NCI-H128 (cell line): ENCODE measurements around the gene RNF175.
"Not testable (repeated sequence)": the region's sequence is repeated elsewhere in the genome, so short reads cannot be mapped to it uniquely, and the experiment has no call there.

Experiments used
- DNase-seq: peaks from one replicate; lab custom pipeline; 2025; ENCODE audit not compliant: unreplicated experiment; lab: John Stamatoyannopoulos, UW

Gene RNF175

GRCh38 chr4:153684182-153684970 lies 75.4 kb downstream of the RNF175 start, which contains the start of gene TLR2:
Gene TLR2 (plus strand): TSS chr4:153684280. CDS start chr4:153702908, 18,628 bp downstream.
- no peak for DNase-seq

GRCh38 chr4:153683763-153684181 lies 76.1 kb downstream of the RNF175 start:
- no peak for DNase-seq

- DNase-seq, result no peak
Observed at GRCh38 chr4:153679486-153679885, 80.3 kb downstream of the RNF175 start.

- DNase-seq, result no peak
Observed at GRCh38 chr4:153676984-153677383, 82.8 kb downstream of the RNF175 start.

GRCh38 chr4:153676486-153676885 lies 83.3 kb downstream of the RNF175 start:
- no peak for DNase-seq

DNA sequence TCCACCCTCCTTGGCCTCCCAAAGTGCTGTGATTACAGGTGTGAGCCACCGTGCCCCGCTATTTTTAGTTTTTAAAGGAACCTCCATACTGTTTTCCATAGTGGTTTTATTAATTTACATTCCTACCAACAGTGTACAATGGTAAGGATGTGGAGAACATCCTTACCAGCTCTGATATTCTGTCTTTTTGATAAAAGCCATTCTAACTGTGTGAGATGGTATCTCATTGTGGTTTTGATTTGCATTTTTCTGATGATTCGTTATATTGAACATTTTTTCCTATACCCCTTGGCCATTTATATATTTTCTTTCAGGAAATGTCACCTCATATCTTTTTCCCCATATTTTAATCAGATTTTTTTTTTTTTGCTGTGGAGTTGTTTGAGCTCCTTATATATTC lies 90.0 kb downstream of the RNF175 start:
- DNase-seq, result no peak

DNA sequence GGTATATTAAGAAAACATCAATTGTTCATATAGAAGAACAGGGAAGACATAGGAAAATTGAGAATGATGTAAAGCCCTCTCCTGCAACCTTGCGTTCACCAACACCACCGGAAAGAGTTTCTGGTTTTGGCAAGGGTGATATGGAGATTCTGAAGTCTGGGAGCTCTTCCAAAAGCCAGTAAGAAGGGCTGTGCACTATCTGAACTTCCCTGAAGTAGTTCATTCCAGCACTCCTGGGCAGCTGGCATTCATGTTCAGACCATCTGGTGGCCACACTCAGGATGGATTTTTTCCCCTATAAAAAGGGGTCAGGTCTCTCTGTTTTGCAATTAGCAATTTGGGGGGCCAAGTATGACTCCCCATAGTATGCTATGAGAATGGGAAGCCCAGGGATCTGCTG lies 91.2 kb downstream of the RNF175 start:
- DNase-seq, result no peak

GRCh38 chr4:153666505-153666904 lies 93.3 kb downstream of the RNF175 start:
- not testable (repeated sequence) for DNase-seq

DNA sequence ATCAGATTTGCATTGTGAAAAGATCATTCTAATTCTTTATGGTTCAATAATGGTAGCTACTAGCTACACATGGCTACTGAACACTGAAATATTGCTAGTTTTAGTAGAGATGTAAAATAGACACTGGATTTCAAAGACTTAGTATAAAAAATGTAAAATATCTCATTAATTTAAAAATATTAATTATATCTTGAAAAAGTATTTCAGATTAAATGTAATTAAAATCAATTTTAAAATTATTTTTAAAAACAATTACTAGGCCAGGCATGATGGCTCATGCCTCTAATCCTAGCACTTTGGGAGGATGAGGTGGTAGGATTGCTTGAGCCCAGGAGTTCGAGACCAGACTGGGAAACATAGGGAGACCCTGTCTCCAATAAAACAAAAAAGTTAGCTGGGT lies 96.2 kb downstream of the RNF175 start:
- no peak for DNase-seq

DNA sequence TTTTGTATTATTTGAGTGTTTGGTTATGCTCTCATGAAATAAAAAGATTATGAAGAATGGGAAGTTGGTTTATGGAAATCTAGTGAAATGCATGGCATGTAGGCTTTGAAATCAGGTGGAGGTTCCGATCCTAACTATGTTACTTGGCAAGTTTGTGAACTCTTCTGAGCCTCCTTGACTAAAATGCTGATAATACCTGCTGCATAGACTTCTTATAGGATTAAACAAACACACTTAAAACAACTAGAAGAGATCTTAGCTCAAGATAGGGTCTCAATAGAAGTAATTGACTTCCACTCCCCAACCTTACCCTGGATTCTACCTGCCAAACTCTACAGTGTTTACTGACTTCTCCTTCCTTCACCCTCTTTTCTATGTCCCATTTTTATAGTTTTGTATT lies 97.9 kb downstream of the RNF175 start:
- DNase-seq, result no peak

DNA sequence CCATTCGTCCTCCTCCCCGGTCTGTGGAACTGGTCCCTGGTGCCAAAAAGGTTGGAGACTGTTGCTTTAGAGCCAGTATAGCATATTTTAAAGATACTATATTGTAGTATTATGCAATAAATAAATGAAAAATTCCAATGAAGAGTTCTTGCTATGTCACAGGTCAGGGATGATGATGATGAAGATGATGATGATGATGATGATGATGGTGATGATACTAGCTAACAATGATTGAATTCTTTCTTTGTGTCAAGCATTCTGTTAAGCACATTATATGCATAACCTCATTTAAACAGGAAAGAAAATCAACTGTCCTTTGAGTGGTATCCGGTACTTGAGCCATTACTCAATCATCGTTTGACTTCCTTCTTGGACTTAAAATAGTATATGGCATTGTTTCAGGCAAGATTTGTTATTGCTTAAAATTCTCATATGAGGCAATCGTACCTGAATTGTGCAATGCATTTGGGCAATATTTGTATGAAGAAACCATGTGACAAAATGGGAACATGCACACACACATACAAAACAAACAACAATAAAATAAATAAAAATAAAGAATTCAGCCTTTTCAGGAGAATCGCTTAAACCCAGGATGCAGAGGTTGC lies 98.5 kb downstream of the RNF175 start:
- no peak for DNase-seq
